Measurements from ENCODE around the gene DDN. TPM values are rescaled to one million over a fixed set of nuclear protein-coding genes. Genes with fewer than 3 reads are reported as not detected.

The DDN gene
- total RNA-seq, 1 experiment from 2014 or later, result 0.35 TPM

DNA sequence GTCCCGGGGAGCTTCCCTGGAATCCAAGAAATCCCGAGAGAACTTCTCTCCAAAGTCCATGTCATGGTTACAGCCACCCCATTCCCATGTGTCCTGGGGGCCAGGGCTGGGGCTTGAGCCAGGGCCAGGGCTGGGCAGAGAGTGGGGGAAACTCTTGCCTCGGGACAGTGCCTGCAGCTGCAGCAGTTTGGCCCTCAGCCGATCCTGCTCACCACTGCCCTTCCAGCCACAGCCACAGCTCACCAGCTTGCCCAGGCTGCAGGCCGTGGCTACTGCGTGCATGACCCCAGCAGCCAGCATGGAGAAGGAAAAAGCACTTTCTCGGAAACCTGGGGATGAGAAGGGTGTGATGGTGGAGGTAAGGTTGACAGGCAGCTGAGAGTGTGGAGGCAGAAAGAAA lies 31.2 kb downstream of the DDN start:
- Histone ChIP-seq H3K9me3 (ENCODE audit: control insufficient read depth, low read depth, low read length) (no peaks in the 10 kb centered on the region), H2AK5ac (ENCODE audit: insufficient read length, low read length) (no peak overlapping the region), H4K20me1 (ENCODE audit: control insufficient read depth, insufficient read depth, insufficient read length) (no peaks in the 10 kb centered on the region), H3K27me3 (ENCODE audit: insufficient read depth, low read length) (peaks cover 54% of the 10 kb centered on the region), H3K4me1 (ENCODE audit: insufficient read depth, low read length) (peaks cover 11% of the 10 kb centered on the region), H3K27ac (ENCODE audit: insufficient read length, low read depth, low read length) (no peak overlapping the region), H3K56ac (ENCODE audit: insufficient read length, low read depth, low read length) (no peak overlapping the region), H3K79me2 (ENCODE audit: insufficient read depth, low read length) (no peaks in the 10 kb centered on the region), H2BK15ac (ENCODE audit: low read depth, low read length) (no peak overlapping the region), H3T11ph (ENCODE audit: low read length) (no peak overlapping the region), H2BK5ac (ENCODE audit: insufficient read length, low read length) (no peak overlapping the region), H3K23me2 (ENCODE audit: insufficient read length, low read depth, low read length, poor library complexity, severe bottlenecking) (peaks cover 9% of the 10 kb centered on the region), H3K4ac (ENCODE audit: low read depth, low read length) (no peak overlapping the region), H3K9ac (ENCODE audit: extremely low read depth, insufficient read length, low read length) (no peak overlapping the region), H4K8ac (replicated peaks; ENCODE audit: insufficient read length, low read depth, low read length) (no peak overlapping the region), H3K4me2 (ENCODE audit: insufficient read depth, insufficient read length, low read length) (no peak overlapping the region), H3K14ac (ENCODE audit: insufficient read depth, low read length) (no peak overlapping the region; the same call in 1 of the 2 replicates), H2BK120ac (ENCODE audit: low read depth, low read length, poor library complexity, severe bottlenecking) (no peak overlapping the region), H4K5ac (ENCODE audit: insufficient read length, low read depth, low read length) (no peak overlapping the region), H3K23ac (ENCODE audit: insufficient read length, low read depth, low read length) (no peak overlapping the region), H2AFZ (ENCODE audit: low read length) (no peak overlapping the region), H3K18ac (ENCODE audit: insufficient read length, low read depth, low read length) (no peak overlapping the region), H3K79me1 (ENCODE audit: insufficient read depth, low read depth, low read length, poor library complexity, severe bottlenecking) (no peaks in the 10 kb centered on the region), H2BK20ac (ENCODE audit: low read depth, low read length, poor library complexity, severe bottlenecking) (no peak overlapping the region), H4K91ac (ENCODE audit: insufficient read length, low read depth, low read length) (no peak overlapping the region), H2BK12ac (ENCODE audit: insufficient read length, low read depth, low read length) (no peak overlapping the region)
- Mint-ChIP-seq H3K27me3 (ENCODE audit: low read depth) (peaks cover 63% of the 10 kb centered on the region), H3K4me1 (peaks cover 61 to 63% of the 10 kb centered on the region in 2 experiments), H3K27ac (no peak overlapping the region), H3K36me3 (ENCODE audit: insufficient read depth in 1 of 3, low read depth in 3 of 3) (no peaks in the 10 kb centered on the region; a peak in 1 of 7 replicates), H3K4me3 (peak overlapping the region in 1 of 2 experiments; percentile 28; a peak in 1 of 5 replicates), H3K9me3 (peaks cover 0 to 2% of the 10 kb centered on the region in 2 experiments; a peak in 3 of 5 replicates)
- WGBS (ENCODE audit: extremely low coverage, insufficient read length, low lambda C conversion rate), result no CpG with 5 or more reads among the region's 7 CpGs
- DNase-seq, result peak; percentile 53
- TF ChIP-seq CTCF (conservative IDR thresholded peaks at IDR 0.05), result no peak
